Vagina (tissue), 2 donors: ENCODE measurements around the gene LACRT. TPM values are rescaled to one million over a fixed set of nuclear protein-coding genes. Genes with fewer than 3 reads are reported as not detected.

ENCODE experiments used
- DNase-seq, 2 donors: peaks; one replicate each; pipeline ENCODE4 v3.0.0-alpha.2; 2017; ENCODE audit errors: extremely low spot score in 2 of 2
- H3K27ac ChIP-seq: fragments of 200-600 bp; sonication (generic); one replicate; pipeline ENCODE4 v1.5.1; 2019
- H3K27me3 ChIP-seq: fragments of 200-600 bp; sonication (generic); one replicate; pipeline ENCODE4 v1.5.1; 2019
- H3K36me3 ChIP-seq, 2 donors: fragments of 200-600 bp; sonication (generic); one replicate each; pipeline ENCODE4 v1.5.1; 2017 to 2019
- H3K4me1 ChIP-seq: fragments of 200-600 bp; sonication (generic); one replicate; pipeline ENCODE4 v1.5.1; 2019
- H3K4me3 ChIP-seq, 2 donors: fragments of 200-600 bp; sonication (generic); 1 replicate in 1 of 2; 2 replicates in 1 of 2; pipeline ENCODE4 v1.5.1; 2016 to 2019
- H3K9me3 ChIP-seq: fragments of 200-600 bp; sonication (generic); one replicate; pipeline ENCODE4 v1.5.1; 2019
- POLR2A ChIP-seq, 2 donors: fragments of 450-650 bp; IDR thresholded peaks; one replicate each; pipeline ENCODE4 v1.6.1; 2017; ENCODE audit warnings: antibody characterized with exemption in 2 of 2, mild to moderate bottlenecking in 2 of 2, moderate library complexity in 2 of 2
- POLR2AphosphoS5 ChIP-seq, 2 donors: sonication (generic); formaldehyde crosslinking; IDR thresholded peaks; one replicate each; pipeline ENCODE4 v1.9.0; 2017; ENCODE audit warnings: antibody characterized with exemption in 2 of 2, mild to moderate bottlenecking in 2 of 2, low read depth in 1 of 2; ENCODE audit not compliant: insufficient read depth in 1 of 2
- intact Hi-C: fragments of 100-400 bp; cut with DNase I; formaldehyde crosslinking; loops from one replicate; pipeline ENCODE4 v1.15.1; 2023
- total RNA-seq: library from RNA; depleted of rRNA; stranded (reverse); fragments of >200 nt; gene quantifications from one replicate; pipeline ENCODE4 v1.2.3, GENCODE V29; 2016
- TF ChIP-seq, protein P1 (sequence below), 3 experiments: fragments of 450-650 bp in 2 of 3; fragments of 200-600 bp in 1 of 3; sonication (generic) in 1 of 3; IDR thresholded peaks; one replicate each; pipeline ENCODE4 v1.5.1; 2017 to 2019; ENCODE audit warnings: antibody characterized with exemption in 3 of 3, mild to moderate bottlenecking in 2 of 3, moderate library complexity in 2 of 3

Gene LACRT
- total RNA-seq, 1 donor from 2014 or later = not detected

DNA sequence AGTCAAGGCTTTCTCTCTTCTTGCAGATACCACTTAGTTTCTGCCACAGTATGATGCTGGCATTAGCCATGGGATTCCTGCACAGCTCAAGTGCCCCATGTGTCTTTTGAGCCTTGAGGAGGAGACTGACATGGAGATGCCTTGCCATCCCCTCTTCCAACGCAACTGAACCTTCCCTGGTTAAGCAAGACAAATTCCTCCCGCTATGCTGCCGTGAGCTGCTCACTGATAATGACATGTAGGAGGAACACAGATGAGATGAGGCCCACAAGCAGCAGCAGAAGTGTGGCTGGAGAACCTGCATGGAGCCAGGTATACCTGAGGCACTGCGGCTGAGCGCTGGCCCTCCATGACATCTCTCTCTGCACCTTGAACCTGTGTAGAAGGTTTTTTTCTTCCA lies 30.8 kb downstream of the LACRT start:
- H3K27me3 ChIP-seq = no peaks in the 10 kb centered on the region
- H3K4me3 ChIP-seq = no peak overlapping the region
- H3K36me3 ChIP-seq = no peaks in the 10 kb centered on the region
- H3K4me1 ChIP-seq = no peaks in the 10 kb centered on the region
- no peaks in the 10 kb centered on the region for H3K9me3 ChIP-seq
- H3K27ac ChIP-seq = no peak overlapping the region
- no peak for TF ChIP-seq POLR2AphosphoS5 (IDR thresholded peaks at IDR 0.05; ENCODE audit: insufficient read depth in 1 of 2, low read depth in 1 of 2)
- TF ChIP-seq, protein P1, sequence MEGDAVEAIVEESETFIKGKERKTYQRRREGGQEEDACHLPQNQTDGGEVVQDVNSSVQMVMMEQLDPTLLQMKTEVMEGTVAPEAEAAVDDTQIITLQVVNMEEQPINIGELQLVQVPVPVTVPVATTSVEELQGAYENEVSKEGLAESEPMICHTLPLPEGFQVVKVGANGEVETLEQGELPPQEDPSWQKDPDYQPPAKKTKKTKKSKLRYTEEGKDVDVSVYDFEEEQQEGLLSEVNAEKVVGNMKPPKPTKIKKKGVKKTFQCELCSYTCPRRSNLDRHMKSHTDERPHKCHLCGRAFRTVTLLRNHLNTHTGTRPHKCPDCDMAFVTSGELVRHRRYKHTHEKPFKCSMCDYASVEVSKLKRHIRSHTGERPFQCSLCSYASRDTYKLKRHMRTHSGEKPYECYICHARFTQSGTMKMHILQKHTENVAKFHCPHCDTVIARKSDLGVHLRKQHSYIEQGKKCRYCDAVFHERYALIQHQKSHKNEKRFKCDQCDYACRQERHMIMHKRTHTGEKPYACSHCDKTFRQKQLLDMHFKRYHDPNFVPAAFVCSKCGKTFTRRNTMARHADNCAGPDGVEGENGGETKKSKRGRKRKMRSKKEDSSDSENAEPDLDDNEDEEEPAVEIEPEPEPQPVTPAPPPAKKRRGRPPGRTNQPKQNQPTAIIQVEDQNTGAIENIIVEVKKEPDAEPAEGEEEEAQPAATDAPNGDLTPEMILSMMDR (IDR thresholded peaks at IDR 0.05) = no peak
- TF ChIP-seq POLR2A (IDR thresholded peaks at IDR 0.05) = no peak
- no peak for DNase-seq
- intact Hi-C loops = no loop called here

DNA sequence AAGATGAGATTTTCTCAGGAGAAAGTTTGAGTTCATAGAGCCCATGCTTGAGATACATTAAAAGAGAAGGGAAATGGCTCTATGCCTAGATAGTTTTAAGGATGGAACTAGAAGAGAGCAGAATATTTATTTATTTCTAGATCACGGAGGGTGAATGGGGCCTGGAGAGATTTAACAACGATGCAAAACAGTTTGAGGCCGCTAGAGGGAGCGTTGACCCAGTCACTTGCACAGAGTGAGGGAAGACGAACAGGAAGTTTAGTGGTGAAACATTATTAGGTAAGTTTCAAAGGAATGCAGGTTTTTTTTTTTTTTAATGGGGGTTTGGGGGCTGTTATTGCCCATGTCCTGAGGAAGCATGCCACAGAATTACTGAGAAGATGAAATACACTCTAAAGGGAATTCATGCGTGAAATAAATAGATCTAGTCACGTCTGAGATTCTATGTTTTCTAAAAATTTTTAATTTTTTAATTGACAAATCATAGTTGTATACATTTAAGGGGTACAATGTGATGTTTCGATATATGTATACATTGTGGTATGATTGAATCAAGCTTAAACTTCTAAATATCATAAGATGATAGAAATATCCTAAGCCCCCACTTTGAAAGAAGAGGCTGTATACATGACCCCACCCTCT lies 31.4 kb downstream of the LACRT start:
- intact Hi-C loops = no loop called here
- Histone ChIP-seq H3K36me3 (no peaks in the 10 kb centered on the region), H3K27me3 (no peaks in the 10 kb centered on the region), H3K4me1 (no peaks in the 10 kb centered on the region), H3K27ac (no peak overlapping the region), H3K9me3 (no peaks in the 10 kb centered on the region), H3K4me3 (no peak overlapping the region)
- TF ChIP-seq, protein P1 (IDR thresholded peaks at IDR 0.05) = peak; percentile 44 to 52 (median 48)
- TF ChIP-seq POLR2AphosphoS5 (IDR thresholded peaks at IDR 0.05; ENCODE audit: insufficient read depth in 1 of 2, low read depth in 1 of 2) (no peak), POLR2A (IDR thresholded peaks at IDR 0.05) (no peak)
- DNase-seq = no peak

DNA sequence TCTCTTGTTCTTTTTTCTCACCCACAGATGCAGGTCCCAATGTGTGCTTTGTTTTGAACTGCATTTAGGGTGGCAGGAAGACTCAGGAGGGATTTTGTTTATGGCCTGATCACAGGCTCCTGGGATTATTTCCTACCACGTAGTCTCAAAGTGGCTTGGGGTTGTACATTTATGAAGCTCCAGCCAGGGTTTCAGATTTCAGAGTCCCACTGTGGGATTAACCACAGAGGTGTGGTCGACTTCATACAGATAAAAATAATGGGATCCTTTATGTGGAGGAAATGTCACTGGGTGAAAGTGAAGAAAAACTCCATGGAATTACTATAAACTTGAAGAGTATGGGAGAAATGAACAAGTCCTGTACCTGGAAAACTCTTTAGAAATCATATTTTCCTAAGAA lies 32.0 kb downstream of the LACRT start:
- no peaks in the 10 kb centered on the region for H3K36me3 ChIP-seq
- H3K4me3 ChIP-seq = no peak overlapping the region
- intact Hi-C loops = no loop called here
- H3K9me3 ChIP-seq = no peaks in the 10 kb centered on the region
- no peak for TF ChIP-seq POLR2A (IDR thresholded peaks at IDR 0.05)
- TF ChIP-seq, protein P1 (IDR thresholded peaks at IDR 0.05) = no peak
- no peak for TF ChIP-seq POLR2AphosphoS5 (IDR thresholded peaks at IDR 0.05; ENCODE audit: insufficient read depth in 1 of 2, low read depth in 1 of 2)
- H3K27me3 ChIP-seq = no peaks in the 10 kb centered on the region
- H3K4me1 ChIP-seq = no peaks in the 10 kb centered on the region
- H3K27ac ChIP-seq = no peak overlapping the region
- no peak for DNase-seq

DNA sequence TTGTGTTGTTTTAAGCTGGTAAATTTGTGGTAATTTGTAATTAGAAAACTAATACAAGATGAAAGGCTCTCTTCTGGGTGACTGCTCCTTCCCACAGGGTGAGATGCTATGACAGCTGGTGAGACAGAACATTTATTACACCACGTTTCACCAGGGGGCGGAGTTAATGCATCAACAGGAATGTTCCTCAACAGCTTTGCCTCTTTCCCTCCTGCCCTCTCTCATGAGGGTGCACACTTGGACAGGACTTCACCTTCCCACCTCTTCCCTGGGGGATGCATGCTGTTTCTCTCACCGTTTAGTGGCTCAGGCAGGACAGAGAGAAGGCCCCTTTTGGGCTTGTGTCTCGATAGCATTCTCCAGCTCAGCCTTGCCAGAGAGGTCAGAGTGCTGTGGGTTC lies 32.9 kb downstream of the LACRT start:
- H3K4me1 ChIP-seq = no peaks in the 10 kb centered on the region
- no peaks in the 10 kb centered on the region for H3K9me3 ChIP-seq
- TF ChIP-seq, protein P1 (IDR thresholded peaks at IDR 0.05) = no peak
- no peak for TF ChIP-seq POLR2A (IDR thresholded peaks at IDR 0.05)
- TF ChIP-seq POLR2AphosphoS5 (IDR thresholded peaks at IDR 0.05; ENCODE audit: insufficient read depth in 1 of 2, low read depth in 1 of 2) = no peak
- intact Hi-C loops = no loop called here
- no peaks in the 10 kb centered on the region for H3K36me3 ChIP-seq
- no peaks in the 10 kb centered on the region for H3K27me3 ChIP-seq
- no peak overlapping the region for H3K4me3 ChIP-seq
- no peak for DNase-seq
- no peak overlapping the region for H3K27ac ChIP-seq

DNA sequence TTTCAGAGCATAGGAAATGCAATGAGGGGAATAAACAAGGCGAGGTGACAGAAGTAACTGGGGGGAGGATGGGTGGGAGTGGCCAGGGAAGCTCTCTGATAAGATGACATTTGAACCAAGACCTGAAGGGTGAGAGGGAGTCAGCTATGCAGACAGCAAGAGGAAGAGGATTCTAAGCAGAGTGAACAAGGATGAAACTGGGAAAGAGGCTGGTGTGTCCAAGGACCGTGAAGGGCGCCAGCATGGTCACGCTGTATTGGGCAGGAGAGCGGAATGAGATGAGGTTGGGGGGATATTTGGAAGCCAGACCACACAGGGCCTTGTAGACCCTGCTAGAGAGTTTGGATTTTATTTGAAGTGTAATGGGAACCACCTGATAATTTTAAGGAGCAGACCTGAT lies 35.7 kb downstream of the LACRT start:
- no peak overlapping the region for H3K27ac ChIP-seq
- no peak for TF ChIP-seq POLR2A (IDR thresholded peaks at IDR 0.05)
- no peak for TF ChIP-seq POLR2AphosphoS5 (IDR thresholded peaks at IDR 0.05; ENCODE audit: insufficient read depth in 1 of 2, low read depth in 1 of 2)
- TF ChIP-seq, protein P1 (IDR thresholded peaks at IDR 0.05) = no peak
- no peaks in the 10 kb centered on the region for H3K9me3 ChIP-seq
- no peak for DNase-seq
- H3K27me3 ChIP-seq = no peaks in the 10 kb centered on the region
- H3K4me1 ChIP-seq = no peaks in the 10 kb centered on the region
- intact Hi-C loops = no loop called here
- H3K4me3 ChIP-seq = no peak overlapping the region
- H3K36me3 ChIP-seq = no peaks in the 10 kb centered on the region
